BJ (cell line): ENCODE data around the gene GSTM5. TPM values are rescaled to one million over a fixed set of nuclear protein-coding genes. Genes with fewer than 3 reads are reported as not detected.
"Not testable (repeated sequence)": the region's sequence is repeated elsewhere in the genome, so short reads cannot be mapped to it uniquely, and the experiment has no call there.

Experiments used
- CTCF ChIA-PET: fragments of 350-600 bp; formaldehyde crosslinking; extraction: SDS; loops from one replicate; lab custom pipeline; 2021; ENCODE audit warnings: antibody characterized with exemption, inconsistent platforms; lab: Yijun Ruan, JAX
- POLR2A ChIA-PET: fragments of 300-600 bp; sonication (Branson Sonifier 250); formaldehyde crosslinking; extraction: SDS; loops from one replicate; lab custom pipeline; 2021; ENCODE audit warnings: antibody characterized with exemption; lab: Charles Lee
- DNase-seq: peaks from one replicate; pipeline ENCODE4 v3.0.0-alpha.2; 2011; ENCODE audit warnings: low read depth
- H3K27me3 ChIP-seq: 2 replicates; pipeline ENCODE4 v1.6.0; 2011; ENCODE audit warnings: low read length; ENCODE audit not compliant: control insufficient read depth, insufficient read depth
- H3K36me3 ChIP-seq: 2 replicates; pipeline ENCODE4 v1.5.1; 2011; ENCODE audit warnings: low read length; ENCODE audit not compliant: control insufficient read depth, insufficient read depth
- H3K4me3 ChIP-seq: 2 replicates; pipeline ENCODE4 v1.5.1; 2011; ENCODE audit warnings: low read depth, mild to moderate bottlenecking, control low read depth, low read length
- polyA minus RNA-seq: library from RNA; depleted of rRNA, polyadenylated mRNA; stranded (reverse); fragments of >200 nt; gene quantifications from 2 replicates; pipeline ENCODE4 v1.2.3, GENCODE V29; 2011; rRNA and poly(A)+ RNA removed
- polyA plus RNA-seq: library from polyadenylated mRNA; depleted of rRNA; stranded (reverse); fragments of >200 nt; gene quantifications from 2 replicates; pipeline ENCODE4 v1.2.3, GENCODE V29; 2011; rRNA removed
- TF ChIP-seq, protein P1 (sequence below): IDR thresholded peaks from 2 replicates; pipeline ENCODE4 v1.5.1; 2011; ENCODE audit warnings: low read depth, mild to moderate bottlenecking, control low read depth, inconsistent platforms, low read length, moderate library complexity; ENCODE audit not compliant: insufficient read depth

The GSTM5 gene
- polyA plus RNA-seq (1.5 and 2.2 TPM in 2 replicates), polyA minus RNA-seq (0.90 and 1.3 TPM in 2 replicates)

DNA sequence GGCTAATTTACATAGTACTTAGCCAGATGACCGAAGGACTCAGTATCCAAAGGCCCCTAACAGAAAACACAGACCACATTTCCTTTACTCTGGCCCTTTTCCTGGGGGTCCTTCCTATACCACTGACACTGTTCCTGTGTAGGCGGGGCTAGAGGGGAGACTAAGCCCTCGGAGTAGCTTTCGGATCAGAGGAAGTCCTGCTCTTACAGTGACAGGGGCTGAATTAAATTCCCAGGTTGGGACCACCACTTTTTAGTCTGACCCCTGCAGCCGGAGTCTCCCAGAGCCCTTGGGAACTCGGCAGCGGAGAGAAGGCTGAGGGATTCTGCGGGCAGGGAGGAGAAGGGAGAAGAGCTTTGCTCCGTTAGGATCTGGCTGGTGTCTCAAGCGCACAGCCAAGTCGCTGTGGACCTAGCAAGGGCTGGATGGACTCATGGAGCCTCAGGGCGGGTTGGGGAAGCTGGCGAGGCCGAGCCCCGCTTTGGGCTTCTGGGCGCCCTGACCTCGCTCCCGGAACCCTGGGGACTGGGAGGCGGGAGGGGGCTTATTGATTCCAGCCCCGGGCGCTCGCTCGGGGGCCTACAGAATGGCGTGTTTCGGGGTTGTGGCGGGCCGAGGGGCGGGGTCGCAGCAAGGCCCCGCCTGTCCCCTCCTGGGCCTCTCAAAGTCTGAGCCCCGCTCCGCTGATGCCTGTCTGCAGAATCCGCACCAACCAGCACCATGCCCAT is at the start of gene GSTM5:
Gene GSTM5, plus strand, starts transcription at position 659 of the 728 bp plus-strand sequence. Its CDS starts 62 bp downstream, at position 721.
- H3K27me3 ChIP-seq, H3K36me3 ChIP-seq, DNase-seq, POLR2A ChIA-PET, CTCF ChIA-PET: not testable (repeated sequence)
- peak within 1 kb of the TSS; percentile 9 for H3K4me3 ChIP-seq

DNA sequence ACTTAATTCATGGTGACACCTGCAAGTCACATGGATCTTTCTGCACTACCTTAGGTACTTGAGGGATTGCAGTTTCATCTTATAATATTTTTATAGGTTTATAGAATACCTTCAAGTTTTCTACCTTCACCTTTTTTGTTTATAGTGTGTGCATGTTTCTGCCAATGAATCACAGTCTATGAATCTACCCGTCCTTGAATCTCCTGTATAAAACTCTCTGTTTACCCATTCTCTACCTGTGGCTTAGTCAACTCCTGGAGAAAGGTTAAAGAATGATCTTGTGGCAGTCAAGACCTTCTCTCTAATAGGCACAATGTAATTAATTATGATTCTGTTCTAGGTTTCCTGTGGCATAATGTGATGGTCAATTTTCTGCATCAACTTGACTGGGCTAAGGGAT is 47.4 kb upstream of the GSTM5 start:
- TF ChIP-seq, protein P1, sequence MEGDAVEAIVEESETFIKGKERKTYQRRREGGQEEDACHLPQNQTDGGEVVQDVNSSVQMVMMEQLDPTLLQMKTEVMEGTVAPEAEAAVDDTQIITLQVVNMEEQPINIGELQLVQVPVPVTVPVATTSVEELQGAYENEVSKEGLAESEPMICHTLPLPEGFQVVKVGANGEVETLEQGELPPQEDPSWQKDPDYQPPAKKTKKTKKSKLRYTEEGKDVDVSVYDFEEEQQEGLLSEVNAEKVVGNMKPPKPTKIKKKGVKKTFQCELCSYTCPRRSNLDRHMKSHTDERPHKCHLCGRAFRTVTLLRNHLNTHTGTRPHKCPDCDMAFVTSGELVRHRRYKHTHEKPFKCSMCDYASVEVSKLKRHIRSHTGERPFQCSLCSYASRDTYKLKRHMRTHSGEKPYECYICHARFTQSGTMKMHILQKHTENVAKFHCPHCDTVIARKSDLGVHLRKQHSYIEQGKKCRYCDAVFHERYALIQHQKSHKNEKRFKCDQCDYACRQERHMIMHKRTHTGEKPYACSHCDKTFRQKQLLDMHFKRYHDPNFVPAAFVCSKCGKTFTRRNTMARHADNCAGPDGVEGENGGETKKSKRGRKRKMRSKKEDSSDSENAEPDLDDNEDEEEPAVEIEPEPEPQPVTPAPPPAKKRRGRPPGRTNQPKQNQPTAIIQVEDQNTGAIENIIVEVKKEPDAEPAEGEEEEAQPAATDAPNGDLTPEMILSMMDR = no peak
- POLR2A ChIA-PET = no interaction called here
- Histone ChIP-seq H3K27me3 (no peaks in the 10 kb centered on the region), H3K4me3 (no peak overlapping the region), H3K36me3 (no peaks in the 10 kb centered on the region)
- DNase-seq = no peak
- CTCF ChIA-PET = no interaction called here

DNA sequence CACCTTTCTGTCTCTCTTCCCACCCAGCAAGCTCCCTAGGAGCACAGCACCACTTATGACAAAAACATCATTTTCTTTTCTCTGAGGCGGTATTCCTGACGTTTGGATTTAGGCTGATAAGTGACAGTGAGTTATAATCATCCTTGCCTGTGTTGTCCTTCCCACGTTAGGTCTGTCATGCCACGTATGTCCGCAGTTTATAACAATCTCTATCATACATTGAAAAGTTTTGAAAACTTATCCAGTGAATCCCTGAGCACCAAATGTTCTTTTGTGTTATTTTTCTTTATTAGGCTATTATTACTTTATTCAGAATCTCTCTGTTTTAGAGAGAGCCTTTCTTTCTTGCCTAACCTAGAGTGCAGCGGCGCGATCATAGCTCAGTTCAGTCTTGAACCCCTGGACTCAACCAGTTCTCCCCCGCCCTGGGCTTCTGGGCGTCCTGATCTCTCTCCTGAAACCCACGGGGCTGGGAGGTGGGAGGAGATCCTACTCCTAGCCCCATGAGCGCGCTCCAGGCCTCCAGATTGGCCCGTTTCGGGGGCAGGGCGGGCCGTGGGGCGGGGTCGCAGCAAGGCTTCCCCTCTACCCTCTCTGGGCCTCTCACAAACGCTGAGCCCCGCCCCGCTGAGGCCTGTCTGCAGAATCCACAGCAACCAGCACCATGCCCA is 44.5 kb upstream of the GSTM5 start, which contains the start of gene GSTM2:
Gene GSTM2, plus strand, starts transcription at position 606 of the 671 bp plus-strand sequence. Its CDS starts 59 bp downstream, at position 665.
- Histone ChIP-seq H3K4me3 (peak within 1 kb of the TSS; percentile 65), H3K36me3 (0 out of 2 replicates have a peak, but pooled peaks cover 3% of the 10 kb centered on the region), H3K27me3 (no peaks in the 10 kb centered on the region)
- ChIA-PET CTCF (interaction anchor here (0.6 to 1.5 kb wide), 4 partner anchors 16 to 115 kb away, joined by 3 to 7 read pairs (median 4); no protein-coding TSS in a partner anchor), POLR2A (no interaction called here)
- TF ChIP-seq, protein P1 = no peak
- DNase-seq = peak; percentile 42

DNA sequence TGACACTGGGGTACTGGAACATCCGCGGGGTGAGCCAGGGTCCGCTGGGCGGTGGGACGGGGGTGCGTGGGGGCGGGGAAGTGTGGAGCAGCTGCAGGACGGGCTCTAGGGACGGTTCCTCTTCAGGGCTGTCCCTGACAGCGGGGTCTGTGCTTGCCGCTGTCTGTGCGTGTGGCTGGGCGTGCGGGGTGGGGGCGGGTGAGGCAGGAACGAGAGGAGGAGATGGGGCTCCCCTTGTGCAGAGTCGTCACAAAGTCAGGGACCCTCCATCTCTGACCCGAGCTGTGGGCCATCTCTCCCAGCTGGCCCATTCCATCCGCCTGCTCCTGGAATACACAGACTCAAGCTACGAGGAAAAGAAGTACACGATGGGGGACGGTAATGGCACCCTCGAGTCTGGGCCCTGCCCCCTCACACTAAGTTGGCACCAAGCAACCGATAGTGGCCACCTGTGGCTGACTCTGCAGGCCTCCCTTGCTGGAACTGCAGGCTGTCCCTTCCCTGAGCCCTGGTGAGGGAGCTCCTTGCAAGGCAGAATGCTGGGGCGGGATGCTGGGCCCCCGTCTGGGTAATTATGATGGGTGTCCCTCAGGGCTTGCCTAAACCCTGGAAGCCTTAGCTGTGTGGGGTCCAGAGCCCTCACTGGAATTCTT is 43.8 kb upstream of the GSTM5 start:
- Histone ChIP-seq H3K36me3 (0 out of 2 replicates have a peak, but pooled peaks cover 3% of the 10 kb centered on the region), H3K4me3 (peak overlapping the region; percentile 65), H3K27me3 (no peaks in the 10 kb centered on the region)
- ChIA-PET CTCF (interaction anchor here (0.8 to 1.5 kb wide), 4 partner anchors 28 to 316 kb away, joined by 3 to 7 read pairs (median 4); partner anchors contain the start of gene AHCYL1), POLR2A (no interaction called here)
- TF ChIP-seq, protein P1 = no peak
- no peak for DNase-seq

DNA sequence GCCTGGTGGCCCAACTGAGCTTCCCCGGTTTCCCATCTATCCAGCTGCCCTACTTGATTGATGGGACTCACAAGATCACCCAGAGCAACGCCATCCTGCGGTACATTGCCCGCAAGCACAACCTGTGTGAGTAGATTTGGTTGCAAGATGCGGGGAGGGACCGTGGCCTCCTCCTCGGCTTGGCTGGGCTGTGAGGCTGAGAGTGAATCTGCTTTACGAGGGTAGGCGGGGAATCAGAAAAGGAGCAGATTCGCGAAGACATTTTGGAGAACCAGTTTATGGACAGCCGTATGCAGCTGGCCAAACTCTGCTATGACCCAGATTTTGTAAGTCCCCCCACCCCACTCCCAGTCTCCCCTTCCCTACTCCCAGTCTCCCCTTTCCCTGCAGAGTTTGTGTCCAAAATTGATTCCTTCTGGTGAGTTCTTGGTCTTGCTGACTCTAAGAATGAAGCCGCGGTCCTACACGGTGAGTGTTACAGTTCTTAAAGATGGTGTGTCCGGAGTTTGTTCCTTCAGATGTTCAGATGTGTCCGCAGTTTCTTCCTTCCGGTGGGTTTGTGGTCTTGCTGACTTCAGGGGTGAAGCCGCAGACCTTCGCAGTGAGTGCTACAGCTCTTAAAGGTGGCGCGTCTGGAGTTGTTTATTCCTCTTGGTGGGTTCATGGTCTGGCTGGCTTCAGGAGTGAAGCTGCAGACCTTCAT is 42.7 kb upstream of the GSTM5 start:
- ChIA-PET CTCF (interaction anchor here (0.6 kb wide), 1 partner anchor 820 kb away, joined by 3 read pairs; no protein-coding TSS in a partner anchor), POLR2A (no interaction called here)
- Histone ChIP-seq H3K27me3 (no peaks in the 10 kb centered on the region), H3K4me3 (no peak overlapping the region), H3K36me3 (0 out of 2 replicates have a peak, but pooled peaks cover 3% of the 10 kb centered on the region)
- no peak for DNase-seq
- TF ChIP-seq, protein P1 = no peak

DNA sequence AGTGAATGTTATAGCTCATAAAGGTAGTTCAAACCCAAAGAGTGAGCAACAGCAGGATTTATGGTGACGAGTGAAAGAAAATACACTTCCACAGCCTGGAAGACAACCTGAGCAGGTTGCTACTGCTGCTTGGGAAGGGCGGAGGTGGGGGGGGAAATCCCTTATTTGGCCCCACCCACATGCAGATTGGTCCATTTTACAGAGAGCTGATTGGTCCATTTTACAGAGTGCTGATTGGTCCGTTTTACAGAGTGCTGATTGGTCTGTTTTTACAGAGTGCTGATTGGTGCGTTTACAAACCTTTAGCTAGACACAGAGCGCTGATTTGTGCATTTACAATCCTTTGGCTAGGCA is 42.1 kb upstream of the GSTM5 start:
- DNase-seq, H3K4me3 ChIP-seq, H3K36me3 ChIP-seq, POLR2A ChIA-PET, H3K27me3 ChIP-seq: not testable (repeated sequence)
- CTCF ChIA-PET = interaction anchor here (0.6 kb wide), 1 partner anchor 821 kb away, joined by 3 read pairs; no protein-coding TSS in a partner anchor
